ENCODE data around the gene TOMM34. TPM values are rescaled to one million over a fixed set of nuclear protein-coding genes. Genes with fewer than 3 reads are reported as not detected.

The TOMM34 gene
- total RNA-seq, 1 experiment from 2014 or later: 35.9 TPM

DNA sequence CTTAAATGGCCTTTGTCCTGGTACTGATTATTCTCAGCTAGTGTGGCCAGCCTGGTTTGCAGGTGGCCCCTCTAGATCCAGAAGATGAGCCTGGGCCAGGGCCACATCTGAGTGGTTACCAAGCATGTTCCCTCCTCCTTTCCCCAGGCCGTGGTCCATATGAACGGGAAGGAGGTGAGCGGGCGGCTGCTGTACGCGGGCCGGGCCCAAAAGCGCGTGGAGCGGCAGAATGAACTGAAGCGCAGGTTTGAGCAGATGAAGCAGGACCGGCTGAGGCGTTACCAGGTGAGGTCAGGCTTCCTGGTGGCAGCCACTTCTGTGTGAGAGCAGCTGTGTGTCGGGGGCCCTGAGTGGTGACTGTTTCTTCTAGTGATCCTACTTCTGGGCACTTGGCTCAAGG lies 38.8 kb downstream of the TOMM34 start (continued):
- no peak for TF ChIP-seq ATF6 (CRISPR knock-in tag; IDR thresholded peaks at IDR 0.05)

DNA sequence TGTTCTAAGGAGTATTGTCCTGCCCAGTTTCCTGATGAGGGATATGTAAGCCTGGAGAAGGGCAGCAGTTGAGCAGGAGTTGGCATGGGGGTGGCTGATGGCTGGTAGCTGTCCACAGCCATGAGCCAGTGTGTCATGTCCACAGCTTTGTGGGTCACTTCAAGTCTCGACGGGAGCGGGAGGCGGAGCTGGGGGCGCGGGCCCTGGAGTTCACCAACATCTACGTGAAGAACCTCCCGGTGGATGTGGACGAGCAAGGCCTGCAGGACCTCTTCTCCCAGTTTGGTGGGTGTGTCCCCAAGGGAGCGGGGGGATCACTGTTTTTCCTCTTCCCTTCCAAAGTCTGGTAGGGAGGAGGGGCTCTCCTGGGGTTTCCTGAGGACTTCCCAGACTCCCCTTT lies 41.4 kb downstream of the TOMM34 start:
- Mint-ChIP-seq H3K4me3 (no peak overlapping the region), H3K27me3 (ENCODE audit: low read depth) (no peaks in the 10 kb centered on the region), H3K4me1 (no peaks in the 10 kb centered on the region), H3K9me3 (no peaks in the 10 kb centered on the region), H3K36me3 (peaks cover 58% of the 10 kb centered on the region), H3K27ac (no peak overlapping the region)
- ATAC-seq (no peak), DNase-seq (ENCODE audit: low spot score) (no peak)
- CTCF ChIA-PET: no interaction called here
- TF ChIP-seq, protein P1, sequence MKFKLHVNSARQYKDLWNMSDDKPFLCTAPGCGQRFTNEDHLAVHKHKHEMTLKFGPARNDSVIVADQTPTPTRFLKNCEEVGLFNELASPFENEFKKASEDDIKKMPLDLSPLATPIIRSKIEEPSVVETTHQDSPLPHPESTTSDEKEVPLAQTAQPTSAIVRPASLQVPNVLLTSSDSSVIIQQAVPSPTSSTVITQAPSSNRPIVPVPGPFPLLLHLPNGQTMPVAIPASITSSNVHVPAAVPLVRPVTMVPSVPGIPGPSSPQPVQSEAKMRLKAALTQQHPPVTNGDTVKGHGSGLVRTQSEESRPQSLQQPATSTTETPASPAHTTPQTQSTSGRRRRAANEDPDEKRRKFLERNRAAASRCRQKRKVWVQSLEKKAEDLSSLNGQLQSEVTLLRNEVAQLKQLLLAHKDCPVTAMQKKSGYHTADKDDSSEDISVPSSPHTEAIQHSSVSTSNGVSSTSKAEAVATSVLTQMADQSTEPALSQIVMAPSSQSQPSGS (CRISPR knock-in tag; IDR thresholded peaks at IDR 0.05; ENCODE audit: borderline replicate concordance, low read depth): no peak
- TF ChIP-seq TCF7 (CRISPR knock-in tag; IDR thresholded peaks at IDR 0.05; ENCODE audit: low read depth) (no peak), SMAD3 (CRISPR knock-in tag; IDR thresholded peaks at IDR 0.05; ENCODE audit: borderline replicate concordance) (no peak), MAX (CRISPR knock-in tag; IDR thresholded peaks at IDR 0.05) (no peak), PRDM15 (CRISPR knock-in tag; IDR thresholded peaks at IDR 0.05) (no peak), CREB1 (CRISPR knock-in tag; IDR thresholded peaks at IDR 0.05) (no peak), MYBL2 (CRISPR knock-in tag; IDR thresholded peaks at IDR 0.05) (no peak)
- TF ChIP-seq, protein P2, sequence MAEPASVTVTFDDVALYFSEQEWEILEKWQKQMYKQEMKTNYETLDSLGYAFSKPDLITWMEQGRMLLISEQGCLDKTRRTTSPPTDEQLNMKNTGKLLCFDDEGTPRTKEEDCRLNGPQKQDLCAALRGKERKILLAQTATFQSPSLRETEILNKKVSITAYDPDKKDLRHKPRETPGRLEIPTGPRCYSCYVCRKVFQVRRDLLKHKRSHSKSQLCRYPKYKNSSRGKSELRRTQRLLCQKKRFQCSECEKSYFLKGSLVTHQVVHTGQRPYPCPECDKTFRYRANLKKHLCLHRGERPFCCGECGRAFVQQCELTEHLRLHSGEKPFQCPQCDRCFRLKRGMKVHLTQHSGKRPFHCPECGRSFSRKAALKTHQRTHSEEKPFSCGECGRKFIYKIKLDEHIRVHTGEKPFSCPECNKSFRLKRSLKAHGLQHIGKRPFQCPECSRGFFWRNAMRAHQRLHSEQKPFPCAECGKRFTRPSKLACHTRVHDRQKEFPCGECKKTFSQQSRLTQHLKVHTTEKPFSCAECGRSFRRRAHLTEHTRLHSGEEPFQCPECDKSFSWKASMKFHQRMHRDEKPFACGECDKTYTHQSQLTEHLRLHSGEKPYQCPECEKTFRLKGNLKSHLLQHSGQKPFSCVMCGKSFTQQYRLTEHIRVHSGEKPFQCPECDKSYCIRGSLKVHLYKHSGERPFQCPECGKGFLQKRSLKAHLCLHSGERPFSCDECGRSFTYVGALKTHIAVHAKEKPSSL (CRISPR knock-in tag; conservative IDR thresholded peaks at IDR 0.05): no peak
- POLR2A ChIA-PET: no interaction called here

- ChIA-PET CTCF (interaction anchor here (1.1 kb wide), 1 partner anchor 166 kb away, joined by 3 read pairs; no protein-coding TSS in a partner anchor), POLR2A (no interaction called here)
- Mint-ChIP-seq H3K4me1 (no peaks in the 10 kb centered on the region), H3K9me3 (no peaks in the 10 kb centered on the region), H3K27ac (no peak overlapping the region), H3K36me3 (peaks cover 59% of the 10 kb centered on the region), H3K27me3 (ENCODE audit: low read depth) (no peaks in the 10 kb centered on the region), H3K4me3 (no peak overlapping the region)
- no peak for ATAC-seq
- no peak for DNase-seq (ENCODE audit: low spot score)
- TF ChIP-seq STAT6 (CRISPR knock-in tag; conservative IDR thresholded peaks at IDR 0.05; ENCODE audit: low read depth) (no peak), NFATC4 (CRISPR knock-in tag; IDR thresholded peaks at IDR 0.05) (no peak), FOXK1 (CRISPR knock-in tag; IDR thresholded peaks at IDR 0.05) (no peak), PRRX2 (CRISPR knock-in tag; IDR thresholded peaks at IDR 0.05) (no peak), CREM (CRISPR knock-in tag; IDR thresholded peaks at IDR 0.05) (no peak), TCF7 (CRISPR knock-in tag; IDR thresholded peaks at IDR 0.05; ENCODE audit: low read depth) (no peak), PREB (CRISPR knock-in tag; IDR thresholded peaks at IDR 0.05; ENCODE audit: borderline replicate concordance) (no peak), KAT7 (CRISPR knock-in tag; IDR thresholded peaks at IDR 0.05; ENCODE audit: borderline replicate concordance) (no peak), ZNF396 (CRISPR knock-in tag; IDR thresholded peaks at IDR 0.05; ENCODE audit: borderline replicate concordance) (no peak)
- TF ChIP-seq, protein P3, sequence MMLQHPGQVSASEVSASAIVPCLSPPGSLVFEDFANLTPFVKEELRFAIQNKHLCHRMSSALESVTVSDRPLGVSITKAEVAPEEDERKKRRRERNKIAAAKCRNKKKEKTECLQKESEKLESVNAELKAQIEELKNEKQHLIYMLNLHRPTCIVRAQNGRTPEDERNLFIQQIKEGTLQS (CRISPR knock-in tag; conservative IDR thresholded peaks at IDR 0.05): no peak
Measured at GRCh38 chr20:44918342-44918741, 41.9 kb downstream of the TOMM34 start.
